GM12878 (cell line): ENCODE measurements around the gene OGFOD2. TPM values are rescaled to one million over a fixed set of nuclear protein-coding genes. Genes with fewer than 3 reads are reported as not detected.

Experiments used
- ATAC-seq: fragments of 200-7000 bp; cut with Tn5 transposase; 3 replicates; pipeline ENCODE4 v1.9.1; 2020; ENCODE audit warnings: mild to moderate bottlenecking, moderate library complexity
- BruUV-seq: library from RNA; stranded (reverse); fragments of 400-500 nt; replicated peaks from 2 replicates; lab custom pipeline; 2021; lab: Mats Ljungman, UMichigan
- CTCF ChIA-PET: fragments of 300-600 bp; sonication (Branson Sonifier 250); formaldehyde crosslinking; extraction: SDS; loops from one replicate; lab custom pipeline; 2021; ENCODE audit warnings: inconsistent platforms; lab: Yijun Ruan, JAX
- POLR2A ChIA-PET: fragments of 350-600 bp; formaldehyde crosslinking; extraction: SDS; loops from one replicate; lab custom pipeline; 2021; ENCODE audit warnings: inconsistent platforms; lab: Charles Lee
- RAD21 ChIA-PET: fragments of 300-600 bp; sonication (Branson Sonifier 250); formaldehyde crosslinking; loops from one replicate; lab custom pipeline; 2023; ENCODE audit warnings: antibody characterized with exemption; ENCODE audit not compliant: unreplicated experiment; lab: Charles Lee
- SMC1A ChIA-PET: fragments of 300-600 bp; sonication (Branson Sonifier 250); formaldehyde crosslinking; loops from one replicate; lab custom pipeline; 2023; ENCODE audit not compliant: unreplicated experiment, uncharacterized antibody; lab: Charles Lee
- DNase-seq: peaks from one replicate; pipeline ENCODE4 v3.0.0-alpha.2; 2011; ENCODE audit warnings: low read depth, low spot score
- FAIRE-seq: peaks from 3 replicates; lab custom pipeline; 2011; peaks lifted over from hg19 to GRCh38; lab: Jason Lieb, UNC
- H2AFZ ChIP-seq: 2 replicates; pipeline ENCODE4 v1.6.0; 2011; ENCODE audit warnings: low read depth, low read length, control low read depth; ENCODE audit not compliant: control insufficient read depth
- H3K27ac ChIP-seq: 2 replicates; pipeline ENCODE4 v1.5.1; 2011; ENCODE audit warnings: control low read depth; ENCODE audit not compliant: control insufficient read depth, insufficient read depth
- H3K27me3 ChIP-seq, 2 experiments: replicated peaks in 1 of 2; 2 replicates each; pipeline versions ENCODE4 v1.6.0 to v1.6.1; 2011; ENCODE audit warnings: low read length in 1 of 2; ENCODE audit not compliant: control insufficient read depth in 2 of 2, insufficient read depth in 2 of 2
- H3K36me3 ChIP-seq, 2 experiments: 2 replicates each; pipeline ENCODE4 v1.5.1; 2011; ENCODE audit warnings: low read length in 1 of 2; ENCODE audit not compliant: control insufficient read depth in 2 of 2, insufficient read depth in 2 of 2
- H3K4me1 ChIP-seq: 2 replicates; pipeline ENCODE4 v1.6.1; 2011; ENCODE audit warnings: mild to moderate bottlenecking, low read length, moderate library complexity, mixed read lengths; ENCODE audit not compliant: control insufficient read depth, insufficient read depth
- H3K4me2 ChIP-seq: 2 replicates; pipeline ENCODE4 v1.6.0; 2011; ENCODE audit warnings: control low read depth; ENCODE audit not compliant: control insufficient read depth, insufficient read depth
- H3K4me3 ChIP-seq: fragments of 200-600 bp; sonication (generic); 2 replicates; pipeline ENCODE4 v1.5.1; 2016
- H3K79me2 ChIP-seq: 2 replicates; pipeline ENCODE4 v1.6.0; 2011; ENCODE audit warnings: low read length; ENCODE audit not compliant: control insufficient read depth, insufficient read depth
- H3K9ac ChIP-seq: 2 replicates; pipeline ENCODE4 v1.8.0; 2011; ENCODE audit warnings: low read length, control low read depth, mixed read lengths; ENCODE audit not compliant: control insufficient read depth, insufficient read depth
- H3K9me3 ChIP-seq: replicated peaks from 3 replicates; pipeline ENCODE4 v1.5.1; 2011; ENCODE audit warnings: mild to moderate bottlenecking, low read length; ENCODE audit not compliant: control insufficient read depth, insufficient read depth
- H4K20me1 ChIP-seq: 2 replicates; pipeline ENCODE4 v1.6.0; 2011; ENCODE audit not compliant: control insufficient read depth, insufficient read depth
- ETV6 ChIP-seq, 2 experiments: fragments of 450-650 bp in 1 of 2; IDR thresholded peaks in 1 of 2; conservative IDR thresholded peaks in 1 of 2; 2 replicates each; pipeline ENCODE4 v1.6.1; 2014; ENCODE audit warnings: antibody characterized with exemption in 1 of 2, borderline replicate concordance in 1 of 2, low read depth in 1 of 2, mild to moderate bottlenecking in 1 of 2, moderate library complexity in 1 of 2
- FOXM1 ChIP-seq: IDR thresholded peaks from 2 replicates; pipeline ENCODE4 v1.6.1; 2012; ENCODE audit warnings: low read depth, mild to moderate bottlenecking, inconsistent platforms, low read length, moderate library complexity
- NBN ChIP-seq: fragments of 450-650 bp; IDR thresholded peaks from 2 replicates; pipeline ENCODE4 v1.6.1; 2016
- POU2F2 ChIP-seq: IDR thresholded peaks from 3 replicates; pipeline ENCODE4 v1.6.1; 2011; ENCODE audit warnings: low read depth, mild to moderate bottlenecking, low read length, borderline replicate concordance
- SMARCA5 ChIP-seq: fragments of 450-650 bp; IDR thresholded peaks from 2 replicates; pipeline ENCODE4 v1.6.1; 2017; ENCODE audit warnings: mild to moderate bottlenecking
- YBX1 ChIP-seq: fragments of 450-650 bp; IDR thresholded peaks from 2 replicates; pipeline ENCODE4 v1.6.1; 2016; ENCODE audit warnings: antibody characterized with exemption
- YY1 ChIP-seq: IDR thresholded peaks from 2 replicates; pipeline ENCODE4 v1.6.1; 2011; ENCODE audit warnings: low read depth, mild to moderate bottlenecking, low read length
- ZBTB11 ChIP-seq: fragments of 450-650 bp; formaldehyde crosslinking; IDR thresholded peaks from 2 replicates; pipeline ENCODE4 v1.5.0; 2022; ENCODE audit warnings: mild to moderate bottlenecking, missing genetic modification characterization
- ZSCAN29 ChIP-seq: fragments of 450-650 bp; IDR thresholded peaks from 2 replicates; pipeline ENCODE4 v1.6.1; 2017; ENCODE audit warnings: mild to moderate bottlenecking, moderate library complexity
- WGBS: methylation state at CpG from one replicate; pipeline ENCODE4 v1.1.6; 2016; ENCODE audit warnings: low lambda C conversion rate; ENCODE audit not compliant: insufficient replicate concordance, insufficient coverage; ENCODE audit errors: missing lambda C conversion rate; 5-methylcytosine and 5-hydroxymethylcytosine counted together
- in situ Hi-C: fragments of 300-500 bp; cut with MboI; formaldehyde crosslinking; loops from 9 replicates; pipeline ENCODE4 v1.14.3; 2018; ENCODE audit warnings: mixed read lengths
- intact Hi-C: fragments of 100-400 bp; cut with micrococcal nuclease; formaldehyde crosslinking; loops from one replicate; pipeline ENCODE4 v1.14.2; 2022; ENCODE audit not compliant: unreplicated experiment
- polyA plus RNA-seq, 11 experiments: library from polyadenylated mRNA; depleted of rRNA in 4 of 11; unstranded in 6 of 11; stranded (reverse) in 5 of 11; fragments of >200 nt; fragmentation: Nextera tagmentation in 4 of 11; fragmentation: Illumina TruSeq in 1 of 11; extraction: Ambion mirVana in 4 of 11; extraction: Trizol in 1 of 11; gene quantifications; 1 replicate in 1 of 11; 2 replicates in 10 of 11; pipeline versions ENCODE4 v1.2.1 to v1.2.3, GENCODE V29; 2011 to 2016; ENCODE audit warnings: inconsistent platforms in 2 of 11, missing spikeins in 2 of 11, low read depth in 1 of 11
- total RNA-seq, 4 experiments: library from RNA; depleted of rRNA in 3 of 4; stranded (reverse); fragments of >200 nt in 3 of 4; fragmentation: Illumina TruSeq in 1 of 4; extraction: Trizol in 1 of 4; gene quantifications; 2 replicates each; pipeline versions ENCODE4 v1.2.1 to v1.2.3, GENCODE V29; 2013 to 2021
- TF ChIP-seq, protein P1 (sequence below): IDR thresholded peaks from 2 replicates; pipeline ENCODE4 v1.6.1; 2012; ENCODE audit warnings: mild to moderate bottlenecking, low read depth, low read length
- TF ChIP-seq, protein P2 (sequence below): IDR thresholded peaks from 2 replicates; pipeline ENCODE4 v1.6.1; 2011; ENCODE audit warnings: low read depth, low read length, improper control_type of control experiment, borderline replicate concordance

The OGFOD2 gene
- total and polyA plus RNA-seq, 10 of the 15 experiments (the other 5 are each of a cell fraction or from before 2014, with no cell fraction given), result 0.93 to 29.2 (median 16.3) TPM

DNA sequence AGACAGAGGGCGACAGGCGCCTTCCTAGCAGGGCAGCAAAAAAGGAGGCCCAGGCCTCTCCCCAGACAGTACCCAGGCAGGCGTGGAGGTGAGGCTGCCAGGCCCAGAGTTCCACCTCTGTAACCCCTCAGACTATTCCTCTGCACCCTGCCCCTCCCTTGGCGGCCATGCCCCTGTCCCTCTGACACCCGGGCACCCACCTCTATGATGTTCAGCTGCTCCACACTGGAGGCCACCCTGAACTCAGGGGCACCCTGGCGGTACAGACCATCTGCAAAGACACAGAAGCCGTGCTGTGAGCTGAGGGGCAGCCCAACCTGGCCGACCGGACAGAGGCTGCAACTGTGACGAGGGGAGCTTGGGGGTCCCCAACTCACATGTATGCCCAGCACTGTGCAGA lies 25.5 kb downstream of the OGFOD2 start:
- intact Hi-C loops, result no loop called here
- Histone ChIP-seq H3K79me2 (no peaks in the 10 kb centered on the region), H3K27ac (no peak overlapping the region), H3K4me3 (no peak overlapping the region), H3K4me2 (no peak overlapping the region), H3K27me3 (no peaks in the 10 kb centered on the region; a peak in 1 of 4 replicates), H3K4me1 (no peaks in the 10 kb centered on the region), H4K20me1 (no peaks in the 10 kb centered on the region), H2AFZ (no peak overlapping the region), H3K9ac (no peak overlapping the region), H3K9me3 (no peaks in the 10 kb centered on the region), H3K36me3 (no peaks in the 10 kb centered on the region)
- DNase-seq, result no peak
- ChIA-PET POLR2A (interaction anchor here (0.6 kb wide), 3 partner anchors 29 to 1199 kb away, joined by 3 to 6 read pairs (median 5); no protein-coding TSS in a partner anchor), RAD21 (no interaction called here), CTCF (interaction anchor here (0.6 kb wide), 1 partner anchor 105 kb away, joined by 3 read pairs; no protein-coding TSS in a partner anchor), SMC1A (no interaction called here)
- BruUV-seq, result no TSS peak
- in situ Hi-C loops, result no loop called here
- 47% methylated on average over 10 of the region's 10 CpGs for WGBS
- FAIRE-seq, result no peak
- TF ChIP-seq ZSCAN29 (no peak), YY1 (no peak), YBX1 (no peak), FOXM1 (no peak), NBN (no peak)
- no peak for ATAC-seq

DNA sequence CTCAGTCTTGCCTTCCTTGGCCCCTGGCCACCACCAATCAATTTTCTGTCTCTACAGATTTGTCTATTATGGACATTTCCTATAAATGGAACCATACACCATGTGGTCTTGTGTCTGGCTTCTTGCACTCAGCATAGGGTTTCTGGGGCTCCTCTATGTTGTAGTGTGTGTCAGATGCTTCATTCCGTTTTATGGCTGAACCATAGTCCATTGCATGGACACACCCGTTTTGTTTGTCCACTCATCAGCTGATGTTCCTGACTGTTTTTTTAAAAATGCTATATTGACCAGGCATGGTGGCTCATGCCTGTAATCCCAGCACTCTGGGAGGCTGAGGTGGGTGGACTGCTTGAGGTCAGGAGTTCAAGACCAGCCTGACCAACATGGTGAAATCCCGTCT lies 26.4 kb downstream of the OGFOD2 start:
- ChIA-PET SMC1A (no interaction called here), CTCF (no interaction called here), POLR2A (no interaction called here), RAD21 (no interaction called here)
- intact Hi-C loops, result no loop called here
- Histone ChIP-seq H3K27ac (no peak overlapping the region), H3K79me2 (no peaks in the 10 kb centered on the region), H3K27me3 (no peaks in the 10 kb centered on the region), H3K4me2 (no peak overlapping the region), H3K9me3 (no peaks in the 10 kb centered on the region), H3K4me1 (no peaks in the 10 kb centered on the region), H4K20me1 (no peaks in the 10 kb centered on the region), H3K9ac (no peak overlapping the region), H3K36me3 (no peaks in the 10 kb centered on the region), H2AFZ (no peak overlapping the region), H3K4me3 (no peak overlapping the region)
- WGBS, result 2% methylated on average over 3 of the region's 3 CpGs
- DNase-seq (no peak), ATAC-seq (no peak), FAIRE-seq (no peak)
- in situ Hi-C loops, result no loop called here
- BruUV-seq, result no TSS peak
- TF ChIP-seq POU2F2 (no peak), ETV6 (conservative IDR thresholded peaks at IDR 0.05 in 1 of 2, IDR thresholded peaks at IDR 0.05 in 1 of 2; ENCODE audit: borderline replicate concordance in 1 of 2, low read depth in 1 of 2) (no peak), SMARCA5 (no peak), ZBTB11 (CRISPR knock-in tag) (no peak)
- TF ChIP-seq, protein P1, sequence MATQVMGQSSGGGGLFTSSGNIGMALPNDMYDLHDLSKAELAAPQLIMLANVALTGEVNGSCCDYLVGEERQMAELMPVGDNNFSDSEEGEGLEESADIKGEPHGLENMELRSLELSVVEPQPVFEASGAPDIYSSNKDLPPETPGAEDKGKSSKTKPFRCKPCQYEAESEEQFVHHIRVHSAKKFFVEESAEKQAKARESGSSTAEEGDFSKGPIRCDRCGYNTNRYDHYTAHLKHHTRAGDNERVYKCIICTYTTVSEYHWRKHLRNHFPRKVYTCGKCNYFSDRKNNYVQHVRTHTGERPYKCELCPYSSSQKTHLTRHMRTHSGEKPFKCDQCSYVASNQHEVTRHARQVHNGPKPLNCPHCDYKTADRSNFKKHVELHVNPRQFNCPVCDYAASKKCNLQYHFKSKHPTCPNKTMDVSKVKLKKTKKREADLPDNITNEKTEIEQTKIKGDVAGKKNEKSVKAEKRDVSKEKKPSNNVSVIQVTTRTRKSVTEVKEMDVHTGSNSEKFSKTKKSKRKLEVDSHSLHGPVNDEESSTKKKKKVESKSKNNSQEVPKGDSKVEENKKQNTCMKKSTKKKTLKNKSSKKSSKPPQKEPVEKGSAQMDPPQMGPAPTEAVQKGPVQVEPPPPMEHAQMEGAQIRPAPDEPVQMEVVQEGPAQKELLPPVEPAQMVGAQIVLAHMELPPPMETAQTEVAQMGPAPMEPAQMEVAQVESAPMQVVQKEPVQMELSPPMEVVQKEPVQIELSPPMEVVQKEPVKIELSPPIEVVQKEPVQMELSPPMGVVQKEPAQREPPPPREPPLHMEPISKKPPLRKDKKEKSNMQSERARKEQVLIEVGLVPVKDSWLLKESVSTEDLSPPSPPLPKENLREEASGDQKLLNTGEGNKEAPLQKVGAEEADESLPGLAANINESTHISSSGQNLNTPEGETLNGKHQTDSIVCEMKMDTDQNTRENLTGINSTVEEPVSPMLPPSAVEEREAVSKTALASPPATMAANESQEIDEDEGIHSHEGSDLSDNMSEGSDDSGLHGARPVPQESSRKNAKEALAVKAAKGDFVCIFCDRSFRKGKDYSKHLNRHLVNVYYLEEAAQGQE, result no peak
- TF ChIP-seq, protein P2, sequence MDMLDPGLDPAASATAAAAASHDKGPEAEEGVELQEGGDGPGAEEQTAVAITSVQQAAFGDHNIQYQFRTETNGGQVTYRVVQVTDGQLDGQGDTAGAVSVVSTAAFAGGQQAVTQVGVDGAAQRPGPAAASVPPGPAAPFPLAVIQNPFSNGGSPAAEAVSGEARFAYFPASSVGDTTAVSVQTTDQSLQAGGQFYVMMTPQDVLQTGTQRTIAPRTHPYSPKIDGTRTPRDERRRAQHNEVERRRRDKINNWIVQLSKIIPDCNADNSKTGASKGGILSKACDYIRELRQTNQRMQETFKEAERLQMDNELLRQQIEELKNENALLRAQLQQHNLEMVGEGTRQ, result no peak
